Testis (tissue), 3 donors: ENCODE data around the gene HS1BP3. TPM values are rescaled to one million over a fixed set of nuclear protein-coding genes. Genes with fewer than 3 reads are reported as not detected.
A peak's percentile ranks its signal among the peaks of the same experiment; 100 is the strongest.

Source experiments
- DNase-seq: peaks from one replicate; pipeline ENCODE4 v3.0.0-alpha.2; 2019
- H3K27ac ChIP-seq, 2 donors: fragments of 200-600 bp; sonication (generic); one replicate each; pipeline ENCODE4 v1.5.1; 2019
- H3K27me3 ChIP-seq: fragments of 200-600 bp; sonication (generic); one replicate; pipeline ENCODE4 v1.5.1; 2019
- H3K36me3 ChIP-seq: fragments of 200-600 bp; sonication (generic); one replicate; pipeline ENCODE4 v1.5.1; 2017; ENCODE audit warnings: low read depth; ENCODE audit errors: missing control alignments
- H3K4me1 ChIP-seq: fragments of 200-600 bp; sonication (generic); one replicate; pipeline ENCODE4 v1.5.1; 2019
- H3K4me3 ChIP-seq, 2 donors: fragments of 200-600 bp; sonication (generic); one replicate each; pipeline ENCODE4 v1.5.1; 2017 to 2019
- H3K9me3 ChIP-seq: fragments of 200-600 bp; sonication (generic); one replicate; pipeline ENCODE4 v1.5.1; 2017
- POLR2A ChIP-seq: fragments of 450-650 bp; IDR thresholded peaks from one replicate; pipeline ENCODE4 v1.6.1; 2017; ENCODE audit warnings: antibody characterized with exemption, mild to moderate bottlenecking, moderate library complexity
- WGBS, 2 donors: methylation state at CpG; one replicate each; pipeline ENCODE4 v1.1.5; 2018; 5-methylcytosine and 5-hydroxymethylcytosine counted together
- intact Hi-C: fragments of 100-400 bp; cut with DNase I; formaldehyde crosslinking; loops from one replicate; pipeline ENCODE4 v1.15.1; 2023; ENCODE audit warnings: low total_unique reads
- polyA plus RNA-seq: library from polyadenylated mRNA; stranded (reverse); fragments of 350-450 nt; fragmentation: Illumina TruSeq; extraction: RNeasy Lipid Tissue Mini Kit (QIAGEN cat#74804); gene quantifications from one replicate; pipeline ENCODE4 v1.2.3, GENCODE V29; 2014; ENCODE audit warnings: low read depth, low replicate concordance; ENCODE audit not compliant: insufficient read depth
- total RNA-seq, 2 donors: library from RNA; depleted of rRNA; stranded (reverse); fragments of >200 nt; gene quantifications; one replicate each; pipeline ENCODE4 v1.2.3, GENCODE V29; 2016
- TF ChIP-seq, protein P1 (sequence below), 3 experiments: fragments of 450-650 bp in 2 of 3; fragments of 200-600 bp in 1 of 3; sonication (generic) in 1 of 3; IDR thresholded peaks; one replicate each; pipeline ENCODE4 v1.5.1; 2016 to 2019; ENCODE audit warnings: antibody characterized with exemption in 3 of 3, mild to moderate bottlenecking in 2 of 3, moderate library complexity in 1 of 3

The HS1BP3 gene
- total and polyA plus RNA-seq, 3 donors from 2014 or later, result 23.5 to 31.6 (median 25.0) TPM

DNA sequence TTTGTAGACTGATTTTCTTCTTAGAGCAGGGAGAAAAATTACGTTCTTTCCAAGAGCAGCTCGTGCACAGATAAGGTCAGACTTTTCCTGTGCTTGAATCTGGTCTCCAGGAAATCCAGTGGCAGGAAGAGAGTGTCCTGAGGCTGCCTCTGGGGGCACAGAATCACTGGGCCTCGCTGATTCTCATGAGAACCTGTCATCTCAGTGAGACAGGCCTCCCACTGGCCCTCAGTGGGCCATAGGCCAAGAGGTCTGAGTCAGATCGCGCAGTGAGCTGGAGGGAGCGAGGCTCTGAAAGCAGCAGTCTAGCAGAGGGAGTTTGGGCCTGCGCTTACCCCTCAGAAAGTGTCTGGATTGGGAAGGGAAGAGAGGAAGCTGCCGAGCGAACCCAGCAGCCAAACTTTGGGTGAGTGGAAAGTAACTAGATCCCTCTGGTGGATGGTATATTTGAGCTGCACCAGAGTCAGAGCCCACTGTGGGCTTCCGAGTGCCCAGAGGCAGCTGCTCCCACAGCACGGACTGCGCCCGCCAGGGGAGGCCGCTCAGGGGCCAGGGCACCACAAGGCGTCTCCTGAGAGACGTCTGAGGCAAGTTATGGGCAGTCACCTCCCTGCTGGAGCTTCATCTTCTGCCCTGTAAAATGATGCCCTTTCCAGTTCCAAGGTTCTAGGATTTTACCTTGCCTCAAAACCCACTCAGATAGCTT lies 24.2 kb upstream of the HS1BP3 start:
- DNase-seq, result peak; percentile 32
- Histone ChIP-seq H3K9me3 (no peaks in the 10 kb centered on the region), H3K4me1 (peaks cover 4% of the 10 kb centered on the region), H3K27me3 (peaks cover 8% of the 10 kb centered on the region), H3K27ac (no peak overlapping the region), H3K4me3 (no peak overlapping the region), H3K36me3 (no peaks in the 10 kb centered on the region)
- intact Hi-C loops, result no loop called here
- no peak for TF ChIP-seq POLR2A
- TF ChIP-seq, protein P1, sequence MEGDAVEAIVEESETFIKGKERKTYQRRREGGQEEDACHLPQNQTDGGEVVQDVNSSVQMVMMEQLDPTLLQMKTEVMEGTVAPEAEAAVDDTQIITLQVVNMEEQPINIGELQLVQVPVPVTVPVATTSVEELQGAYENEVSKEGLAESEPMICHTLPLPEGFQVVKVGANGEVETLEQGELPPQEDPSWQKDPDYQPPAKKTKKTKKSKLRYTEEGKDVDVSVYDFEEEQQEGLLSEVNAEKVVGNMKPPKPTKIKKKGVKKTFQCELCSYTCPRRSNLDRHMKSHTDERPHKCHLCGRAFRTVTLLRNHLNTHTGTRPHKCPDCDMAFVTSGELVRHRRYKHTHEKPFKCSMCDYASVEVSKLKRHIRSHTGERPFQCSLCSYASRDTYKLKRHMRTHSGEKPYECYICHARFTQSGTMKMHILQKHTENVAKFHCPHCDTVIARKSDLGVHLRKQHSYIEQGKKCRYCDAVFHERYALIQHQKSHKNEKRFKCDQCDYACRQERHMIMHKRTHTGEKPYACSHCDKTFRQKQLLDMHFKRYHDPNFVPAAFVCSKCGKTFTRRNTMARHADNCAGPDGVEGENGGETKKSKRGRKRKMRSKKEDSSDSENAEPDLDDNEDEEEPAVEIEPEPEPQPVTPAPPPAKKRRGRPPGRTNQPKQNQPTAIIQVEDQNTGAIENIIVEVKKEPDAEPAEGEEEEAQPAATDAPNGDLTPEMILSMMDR (IDR thresholded peaks at IDR 0.05), result no peak
- WGBS, 2 donors, result 43 to 44% methylated on average over 14 to 16 of the region's 16 CpGs

DNA sequence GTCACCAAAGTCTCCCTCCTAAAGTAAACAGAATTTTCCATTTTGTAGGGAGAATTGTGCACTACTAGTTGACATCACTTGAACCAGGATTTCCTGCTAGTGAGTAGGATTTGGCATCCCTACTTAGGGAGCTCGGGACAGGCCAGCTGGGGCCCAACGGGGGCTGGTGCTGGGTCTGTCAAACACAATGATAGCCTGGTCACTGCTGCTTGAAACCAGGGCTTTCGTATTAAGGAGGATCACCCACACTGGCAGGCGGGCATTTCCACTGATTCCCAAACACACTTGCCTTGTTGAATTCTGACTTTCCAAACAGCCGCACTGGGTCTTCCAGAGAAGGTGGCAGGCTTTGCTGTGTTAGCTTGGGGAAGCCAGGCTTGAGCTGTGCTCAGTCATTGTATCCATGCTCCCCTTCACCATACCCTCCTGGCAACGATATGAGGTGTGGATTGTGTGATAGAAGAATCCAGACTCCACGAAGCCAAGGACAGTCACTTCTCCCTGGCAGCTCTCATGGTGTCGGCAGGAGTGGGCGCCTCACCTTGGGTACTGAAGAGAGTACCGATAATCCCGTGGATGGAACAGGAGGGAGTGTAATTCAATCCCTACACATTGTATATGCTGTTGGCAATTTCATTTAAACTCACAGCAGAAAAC lies 23.5 kb upstream of the HS1BP3 start:
- H3K4me3 ChIP-seq, result no peak overlapping the region
- no peak for DNase-seq
- TF ChIP-seq, protein P1 (IDR thresholded peaks at IDR 0.05), result no peak
- TF ChIP-seq POLR2A, result no peak
- 69 to 77% methylated on average over 7 to 11 of the region's 11 CpGs for WGBS, 2 donors
- H3K4me1 ChIP-seq, result peaks cover 4% of the 10 kb centered on the region
- H3K27me3 ChIP-seq, result peaks cover 8% of the 10 kb centered on the region
- intact Hi-C loops, result no loop called here
- no peaks in the 10 kb centered on the region for H3K36me3 ChIP-seq
- no peak overlapping the region for H3K27ac ChIP-seq
- H3K9me3 ChIP-seq, result no peaks in the 10 kb centered on the region

DNA sequence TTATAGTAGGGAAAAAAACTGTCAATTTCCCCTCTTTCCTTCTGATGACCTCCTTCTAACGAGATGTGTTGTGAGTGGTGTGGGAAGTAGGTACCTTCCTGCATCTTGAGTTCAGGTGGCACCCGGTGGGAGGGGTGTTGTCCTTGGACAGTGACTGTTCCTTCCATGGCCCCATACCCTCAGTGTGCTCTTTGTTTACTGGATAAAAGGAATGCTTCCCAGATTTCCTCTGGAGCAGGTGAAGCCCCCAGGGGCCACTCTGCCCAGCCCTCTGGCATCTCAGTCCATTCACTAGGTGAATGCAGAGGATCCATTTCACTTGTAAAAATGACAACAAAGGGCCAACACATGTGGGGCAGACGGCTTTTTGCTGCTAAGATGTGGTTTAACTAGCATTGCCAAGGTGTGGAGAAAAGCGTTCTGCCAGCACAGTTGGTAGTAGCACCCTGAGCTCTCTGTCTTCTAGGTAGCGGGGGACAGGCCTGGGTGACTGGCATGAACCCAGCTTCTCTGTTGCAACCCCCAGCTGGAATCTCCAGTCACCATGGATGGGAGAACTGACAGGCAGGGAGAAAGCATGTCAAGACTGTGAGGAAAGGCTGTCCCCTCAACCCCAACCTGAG lies 22.9 kb upstream of the HS1BP3 start:
- intact Hi-C loops, result no loop called here
- Histone ChIP-seq H3K9me3 (no peaks in the 10 kb centered on the region), H3K4me3 (no peak overlapping the region), H3K27ac (no peak overlapping the region), H3K27me3 (peaks cover 8% of the 10 kb centered on the region), H3K36me3 (no peaks in the 10 kb centered on the region), H3K4me1 (peaks cover 4% of the 10 kb centered on the region)
- 84% methylated on average over 5 of the region's 5 CpGs for WGBS, 2 donors
- TF ChIP-seq, protein P1 (IDR thresholded peaks at IDR 0.05), result no peak
- TF ChIP-seq POLR2A, result no peak
- DNase-seq, result no peak

DNA sequence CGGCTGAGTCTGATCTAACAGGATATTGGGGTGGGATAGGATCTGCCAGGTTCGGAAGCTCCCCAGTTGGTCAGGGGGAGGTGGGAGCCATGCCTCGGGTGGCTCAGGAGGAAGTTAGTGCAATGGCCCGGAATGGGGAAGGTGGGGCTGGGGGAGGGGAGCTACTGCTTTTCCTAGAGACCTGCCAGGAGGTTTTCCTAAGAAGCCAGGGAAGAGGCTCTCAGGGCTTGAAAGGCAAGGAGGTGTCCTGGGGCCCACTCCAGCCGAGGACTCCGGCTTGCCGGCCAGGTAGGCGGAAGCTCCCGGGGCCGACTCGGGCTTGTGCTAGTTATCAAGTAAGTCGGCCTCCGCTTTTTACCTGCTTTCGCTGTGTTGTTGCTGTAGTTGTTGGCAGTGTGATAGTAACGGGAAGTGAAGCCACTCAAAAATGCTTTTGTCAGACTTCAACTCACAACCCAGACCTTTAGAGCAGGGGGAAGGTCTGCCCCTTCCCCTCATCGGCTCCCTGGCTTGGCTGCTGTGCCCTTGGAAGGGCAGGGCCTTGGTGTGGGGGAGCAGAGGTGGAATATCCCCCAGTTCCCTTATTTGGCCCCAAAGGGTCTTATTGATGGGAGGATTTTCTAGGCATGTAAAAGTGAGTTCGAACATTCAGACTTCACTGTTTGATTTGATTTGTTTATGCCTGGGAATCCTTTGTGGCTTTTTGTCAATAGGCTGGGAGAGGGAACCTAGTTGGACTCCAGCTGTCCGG lies 21.5 kb upstream of the HS1BP3 start:
- TF ChIP-seq, protein P1 (IDR thresholded peaks at IDR 0.05), result no peak
- no peak for TF ChIP-seq POLR2A
- Histone ChIP-seq H3K4me3 (no peak overlapping the region), H3K27me3 (peaks cover 8% of the 10 kb centered on the region), H3K9me3 (no peaks in the 10 kb centered on the region), H3K27ac (no peak overlapping the region), H3K36me3 (no peaks in the 10 kb centered on the region), H3K4me1 (peaks cover 4% of the 10 kb centered on the region)
- WGBS, 2 donors, result 41 to 52% methylated on average over 18 of the region's 18 CpGs
- intact Hi-C loops, result no loop called here
- no peak for DNase-seq
